Activated CD4-positive, alpha-beta T cell treated with anti-CD3 and anti-CD28 coated beads for 36 hours (primary cell): ENCODE measurements around the gene KCNMA1. TPM values are rescaled to one million over a fixed set of nuclear protein-coding genes. Genes with fewer than 3 reads are reported as not detected.

Source experiments
- ATAC-seq: fragments of 200-7000 bp; cut with Tn5 transposase; one replicate; pipeline ENCODE4 v1.10.0; 2021; ENCODE audit warnings: mild to moderate bottlenecking, moderate library complexity
- CTCF ChIA-PET: fragments of 350-600 bp; sonication (Branson Sonifier 250); formaldehyde crosslinking; loops from one replicate; lab custom pipeline; 2021; ENCODE audit warnings: antibody characterized with exemption; lab: Charles Lee
- POLR2A ChIA-PET: fragments of 350-600 bp; sonication (Branson Sonifier 250); formaldehyde crosslinking; loops from one replicate; lab custom pipeline; 2021; ENCODE audit warnings: antibody characterized with exemption, inconsistent platforms; lab: Charles Lee
- DNase-seq: peaks from one replicate; pipeline ENCODE4 v3.0.0-alpha.2; 2020
- H3K27ac Mint-ChIP-seq: one replicate; pipeline ENCODE4 v1.8.0; 2021; ENCODE audit warnings: mixed read lengths
- H3K27me3 Mint-ChIP-seq: one replicate; pipeline ENCODE4 v1.8.0; 2021; ENCODE audit warnings: mixed read lengths
- H3K36me3 Mint-ChIP-seq: one replicate; pipeline ENCODE4 v1.8.0; 2021; ENCODE audit warnings: low read depth, mixed read lengths
- H3K4me1 Mint-ChIP-seq: one replicate; pipeline ENCODE4 v1.8.0; 2021; ENCODE audit warnings: mixed read lengths
- H3K4me3 Mint-ChIP-seq: one replicate; pipeline ENCODE4 v1.8.0; 2021; ENCODE audit warnings: mild to moderate bottlenecking, moderate library complexity, mixed read lengths
- H3K9me3 Mint-ChIP-seq: one replicate; pipeline ENCODE4 v1.8.0; 2021; ENCODE audit warnings: low read depth, mixed read lengths
- intact Hi-C, 2 experiments: fragments of 100-400 bp; cut with DNase I in 1 of 2; cut with micrococcal nuclease in 1 of 2; formaldehyde crosslinking; loops; one replicate each; pipeline versions ENCODE4 v1.14.2 to v1.15.1; 2022 to 2024; cut with DNase I, micrococcal nuclease
- total RNA-seq, 2 experiments: library from RNA; stranded (reverse); gene quantifications; one replicate each; pipeline ENCODE4 v1.2.3, GENCODE V29; 2021

KCNMA1 gene
- total RNA-seq, 2 experiments from 2014 or later = 0.18 TPM; not detected in 1

- Mint-ChIP-seq H3K36me3 (no peaks in the 10 kb centered on the region), H3K4me3 (no peak overlapping the region), H3K4me1 (no peaks in the 10 kb centered on the region), H3K27me3 (peaks cover 3% of the 10 kb centered on the region), H3K9me3 (no peaks in the 10 kb centered on the region), H3K27ac (no peak overlapping the region)
- DNase-seq (no peak), ATAC-seq (no peak)
- ChIA-PET CTCF (no interaction called here), POLR2A (no interaction called here)
- intact Hi-C loops = no loop called here
Observed at GRCh38 chr10:76918106-76918505, 719.5 kb downstream of the KCNMA1 start.

- intact Hi-C loops = no loop called here
- Mint-ChIP-seq H3K27me3 (peaks cover 3% of the 10 kb centered on the region), H3K27ac (no peak overlapping the region), H3K36me3 (no peaks in the 10 kb centered on the region), H3K9me3 (no peaks in the 10 kb centered on the region), H3K4me1 (no peaks in the 10 kb centered on the region), H3K4me3 (no peak overlapping the region)
- ATAC-seq (no peak), DNase-seq (no peak)
- POLR2A ChIA-PET = no interaction called here
- CTCF ChIA-PET = no interaction called here
Observed at GRCh38 chr10:76917071-76917470, 720.5 kb downstream of the KCNMA1 start.

- no peak for ATAC-seq
Observed at GRCh38 chr10:76916536-76916935, 721.1 kb downstream of the KCNMA1 start.

GRCh38 chr10:76915316-76915715 is 722.3 kb downstream of the KCNMA1 start:
- Mint-ChIP-seq H3K36me3 (no peaks in the 10 kb centered on the region), H3K4me3 (no peak overlapping the region)
- CTCF ChIA-PET = no interaction called here

More at GRCh38 chr10:76916536-76916935, 721.1 kb downstream of the KCNMA1 start:
- Mint-ChIP-seq H3K9me3 (no peaks in the 10 kb centered on the region), H3K27me3 (peaks cover 3% of the 10 kb centered on the region), H3K36me3 (no peaks in the 10 kb centered on the region), H3K27ac (no peak overlapping the region), H3K4me3 (no peak overlapping the region), H3K4me1 (no peaks in the 10 kb centered on the region)
- intact Hi-C loops = no loop called here
- DNase-seq = no peak
- ChIA-PET CTCF (interaction anchor here (0.6 to 0.7 kb wide), 2 partner anchors 470 to 566 kb away, joined by 3 read pairs; no protein-coding TSS in a partner anchor), POLR2A (no interaction called here)

GRCh38 chr10:76911184-76911583 is 726.4 kb downstream of the KCNMA1 start:
- Mint-ChIP-seq H3K36me3 (no peaks in the 10 kb centered on the region), H3K27me3 (no peaks in the 10 kb centered on the region), H3K4me1 (no peaks in the 10 kb centered on the region), H3K27ac (no peak overlapping the region), H3K4me3 (no peak overlapping the region), H3K9me3 (no peaks in the 10 kb centered on the region)
- ChIA-PET CTCF (no interaction called here), POLR2A (no interaction called here)
- intact Hi-C loops = no loop called here
- DNase-seq = no peak
- ATAC-seq = no peak

More at GRCh38 chr10:76915316-76915715, 722.3 kb downstream of the KCNMA1 start:
- Mint-ChIP-seq H3K27ac (no peak overlapping the region), H3K9me3 (no peaks in the 10 kb centered on the region), H3K27me3 (peaks cover 3% of the 10 kb centered on the region), H3K4me1 (no peaks in the 10 kb centered on the region)
- ATAC-seq (no peak), DNase-seq (no peak)
- POLR2A ChIA-PET = no interaction called here
- intact Hi-C loops = no loop called here

- ATAC-seq (no peak), DNase-seq (no peak)
- H3K36me3 Mint-ChIP-seq = no peaks in the 10 kb centered on the region
- H3K4me3 Mint-ChIP-seq = no peak overlapping the region
- no peaks in the 10 kb centered on the region for H3K9me3 Mint-ChIP-seq
- H3K27me3 Mint-ChIP-seq = no peaks in the 10 kb centered on the region
- H3K27ac Mint-ChIP-seq = no peak overlapping the region
- ChIA-PET POLR2A (no interaction called here), CTCF (no interaction called here)
- H3K4me1 Mint-ChIP-seq = no peaks in the 10 kb centered on the region
- intact Hi-C loops = no loop called here
Observed at GRCh38 chr10:76910184-76910962, 727.2 kb downstream of the KCNMA1 start.

GRCh38 chr10:76906256-76906655 is 731.4 kb downstream of the KCNMA1 start:
- H3K4me1 Mint-ChIP-seq = no peaks in the 10 kb centered on the region
- H3K36me3 Mint-ChIP-seq = no peaks in the 10 kb centered on the region
- no peak overlapping the region for H3K4me3 Mint-ChIP-seq
- no peak for ATAC-seq
- POLR2A ChIA-PET = no interaction called here
- no peak for DNase-seq
- H3K27ac Mint-ChIP-seq = no peak overlapping the region
- no peaks in the 10 kb centered on the region for H3K9me3 Mint-ChIP-seq
- intact Hi-C loops = no loop called here
- no peaks in the 10 kb centered on the region for H3K27me3 Mint-ChIP-seq
- CTCF ChIA-PET = no interaction called here

- Mint-ChIP-seq H3K9me3 (no peaks in the 10 kb centered on the region), H3K4me3 (no peak overlapping the region), H3K36me3 (no peaks in the 10 kb centered on the region), H3K4me1 (no peaks in the 10 kb centered on the region), H3K27ac (no peak overlapping the region), H3K27me3 (no peaks in the 10 kb centered on the region)
- ChIA-PET CTCF (interaction anchor here (0.5 kb wide), 1 partner anchor 403 kb away, joined by 4 read pairs; no protein-coding TSS in a partner anchor), POLR2A (no interaction called here)
- intact Hi-C loops = no loop called here
- ATAC-seq = no peak
- DNase-seq = no peak
Observed at GRCh38 chr10:76905251-76905650, 732.4 kb downstream of the KCNMA1 start.

GRCh38 chr10:76903387-76903945 is 734.1 kb downstream of the KCNMA1 start:
- no peaks in the 10 kb centered on the region for H3K4me1 Mint-ChIP-seq
- H3K36me3 Mint-ChIP-seq = no peaks in the 10 kb centered on the region
- no peak overlapping the region for H3K27ac Mint-ChIP-seq
- ChIA-PET POLR2A (no interaction called here), CTCF (no interaction called here)
- ATAC-seq (no peak), DNase-seq (no peak)
- no peaks in the 10 kb centered on the region for H3K27me3 Mint-ChIP-seq
- intact Hi-C loops = no loop called here
- H3K4me3 Mint-ChIP-seq = no peak overlapping the region
- H3K9me3 Mint-ChIP-seq = no peaks in the 10 kb centered on the region

- POLR2A ChIA-PET = no interaction called here
- no peak for ATAC-seq
- H3K27me3 Mint-ChIP-seq = no peaks in the 10 kb centered on the region
- H3K9me3 Mint-ChIP-seq = no peaks in the 10 kb centered on the region
- H3K27ac Mint-ChIP-seq = no peak overlapping the region
- intact Hi-C loops = no loop called here
- peak; percentile 49 for DNase-seq
- H3K4me3 Mint-ChIP-seq = no peak overlapping the region
- H3K36me3 Mint-ChIP-seq = no peaks in the 10 kb centered on the region
- CTCF ChIA-PET = no interaction called here
- H3K4me1 Mint-ChIP-seq = no peaks in the 10 kb centered on the region
Observed at GRCh38 chr10:76902949-76903348, 734.7 kb downstream of the KCNMA1 start.

- ATAC-seq = no peak
Observed at GRCh38 chr10:76901701-76902100, 735.9 kb downstream of the KCNMA1 start.

GRCh38 chr10:76899490-76899889 is 738.1 kb downstream of the KCNMA1 start:
- POLR2A ChIA-PET = no interaction called here
- no peaks in the 10 kb centered on the region for H3K36me3 Mint-ChIP-seq
- intact Hi-C loops = no loop called here
- no peak overlapping the region for H3K27ac Mint-ChIP-seq
- H3K9me3 Mint-ChIP-seq = peaks cover 5% of the 10 kb centered on the region
- no peak overlapping the region for H3K4me3 Mint-ChIP-seq
- H3K27me3 Mint-ChIP-seq = no peaks in the 10 kb centered on the region
- CTCF ChIA-PET = no interaction called here
- no peak for ATAC-seq
- no peak for DNase-seq
- H3K4me1 Mint-ChIP-seq = no peaks in the 10 kb centered on the region

More at GRCh38 chr10:76901701-76902100, 735.9 kb downstream of the KCNMA1 start:
- no peak for DNase-seq
- Mint-ChIP-seq H3K27ac (no peak overlapping the region), H3K4me1 (no peaks in the 10 kb centered on the region), H3K4me3 (no peak overlapping the region), H3K9me3 (no peaks in the 10 kb centered on the region), H3K27me3 (no peaks in the 10 kb centered on the region), H3K36me3 (no peaks in the 10 kb centered on the region)
- CTCF ChIA-PET = no interaction called here
- intact Hi-C loops = no loop called here
- POLR2A ChIA-PET = no interaction called here
